KOPT-K1 (cell line): Measurements from ENCODE around the gene USP5.
"Not testable (repeated sequence)": the region's sequence is repeated elsewhere in the genome, so short reads cannot be mapped to it uniquely, and the experiment has no call there.

Source experiments
- H3K27ac ChIP-seq: fragments of 200-600 bp; sonication (generic); 2 replicates; pipeline ENCODE4 v1.5.1; 2016; ENCODE audit warnings: antibody characterized with exemption, mild to moderate bottlenecking, low read depth, low read length; ENCODE audit not compliant: poor library complexity, severe bottlenecking
- H3K36me3 ChIP-seq: fragments of 200-600 bp; sonication (generic); 2 replicates; pipeline ENCODE4 v1.5.1; 2017; ENCODE audit warnings: antibody characterized with exemption, mild to moderate bottlenecking, low read length, moderate library complexity; ENCODE audit not compliant: insufficient read depth
- H3K9me3 ChIP-seq: fragments of 200-600 bp; sonication (generic); 2 replicates; pipeline ENCODE4 v1.5.1; 2017; ENCODE audit warnings: antibody characterized with exemption, low read length, mild to moderate bottlenecking; ENCODE audit not compliant: insufficient read depth, poor library complexity, severe bottlenecking

USP5 gene

GRCh38 chr12:6874015-6874368, 22.0 kb downstream of the USP5 start:
- Histone ChIP-seq H3K36me3 (peaks cover 52% of the 10 kb centered on the region), H3K27ac (peak overlapping the region; percentile 91)
- not testable (repeated sequence) for H3K9me3 ChIP-seq

GRCh38 chr12:6879824-6880223, 27.9 kb downstream of the USP5 start:
- not testable (repeated sequence) for H3K27ac ChIP-seq, H3K9me3 ChIP-seq
- H3K36me3 ChIP-seq = peaks cover 34% of the 10 kb centered on the region; the same call in 1 of the 2 replicates

DNA sequence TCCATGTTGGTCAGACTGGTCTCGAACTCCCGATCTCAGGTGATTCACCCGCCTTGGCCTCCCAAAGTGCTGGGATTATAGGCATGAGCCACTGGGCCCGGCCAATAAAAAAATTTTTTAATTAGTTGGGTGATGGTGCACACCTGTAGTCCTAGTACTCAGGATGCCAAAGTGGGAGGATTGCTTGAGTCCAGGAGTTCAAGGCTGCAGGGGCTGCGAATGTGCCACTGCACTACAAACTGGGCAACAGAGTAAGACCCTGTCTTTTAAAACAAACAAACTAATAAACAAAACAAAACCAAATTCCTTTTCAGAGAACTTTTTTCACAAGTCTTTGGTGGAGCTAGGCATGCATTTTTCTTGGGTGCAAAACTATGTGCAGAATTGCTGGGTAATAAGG, 31.3 kb downstream of the USP5 start:
- Histone ChIP-seq H3K36me3 (peaks cover 18% of the 10 kb centered on the region; the same call in 1 of the 2 replicates), H3K9me3 (no peaks in the 10 kb centered on the region), H3K27ac (no peak overlapping the region)

GRCh38 chr12:6883683-6884082, 31.7 kb downstream of the USP5 start:
- H3K36me3 ChIP-seq = peaks cover 18% of the 10 kb centered on the region; the same call in 1 of the 2 replicates
- H3K27ac ChIP-seq = no peak overlapping the region

DNA sequence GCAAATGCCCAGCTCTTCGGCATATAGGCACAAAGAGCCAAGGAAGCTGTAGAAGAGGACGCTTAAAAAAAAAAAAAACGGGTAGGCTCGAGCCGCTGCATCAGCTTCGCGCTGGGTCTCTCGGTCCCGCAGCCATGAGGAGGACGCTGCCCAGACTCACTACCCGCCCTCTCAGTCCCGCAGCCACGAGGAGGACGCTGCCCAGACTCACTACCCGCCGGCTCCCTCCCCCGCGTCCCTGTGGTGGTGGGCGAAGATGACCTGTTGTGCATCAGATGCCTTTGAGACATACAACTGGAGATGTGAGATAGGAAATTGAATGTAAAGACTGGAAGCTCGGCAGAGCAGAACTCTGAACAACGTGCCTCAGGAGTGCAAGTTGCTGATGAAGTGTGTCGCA, 32.6 kb downstream of the USP5 start:
- no peak overlapping the region for H3K27ac ChIP-seq
- no peaks in the 10 kb centered on the region for H3K9me3 ChIP-seq
- peaks cover 18% of the 10 kb centered on the region; the same call in 1 of the 2 replicates for H3K36me3 ChIP-seq

More at GRCh38 chr12:6883683-6884082, 31.7 kb downstream of the USP5 start:
- H3K9me3 ChIP-seq = no peaks in the 10 kb centered on the region

DNA sequence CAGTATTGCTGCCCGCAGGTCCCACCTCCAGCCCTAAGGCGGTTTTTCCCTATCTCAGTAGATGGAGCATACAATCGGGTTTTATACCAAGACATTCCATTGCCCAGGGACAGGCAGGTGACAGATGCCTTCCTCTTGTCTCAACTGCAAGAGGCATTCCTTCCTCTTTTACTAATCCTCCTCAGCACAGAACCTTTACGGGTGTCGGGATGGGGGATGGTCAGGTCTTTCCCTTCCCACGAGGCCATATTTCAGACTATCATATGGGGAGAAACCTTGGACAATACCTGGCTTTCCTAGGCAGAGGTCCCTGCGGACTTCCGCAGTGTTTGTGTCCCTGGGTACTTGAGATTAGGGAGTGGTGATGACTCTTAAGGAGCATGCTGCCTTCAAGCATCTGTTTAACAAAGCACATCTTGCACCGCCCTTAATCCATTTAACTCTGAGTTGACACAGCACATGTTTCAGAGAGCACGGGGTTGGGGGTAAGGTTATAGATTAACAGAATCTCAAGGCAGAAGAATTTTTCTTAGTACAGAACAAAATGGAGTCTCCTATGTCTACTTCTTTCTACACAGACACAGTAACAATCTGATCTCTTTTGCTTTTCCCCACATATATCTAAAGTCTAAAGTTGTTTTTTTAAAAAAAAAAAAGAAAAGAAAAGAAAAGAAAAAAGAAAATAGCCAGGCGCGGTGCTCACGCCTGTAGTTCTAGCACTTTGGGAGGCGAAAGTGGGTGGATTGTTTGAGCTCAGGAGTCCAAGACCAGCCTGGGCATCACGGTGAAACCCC, 34.5 kb downstream of the USP5 start:
- H3K27ac ChIP-seq = not testable (repeated sequence)
- H3K36me3 ChIP-seq = peaks cover 18% of the 10 kb centered on the region; the same call in 1 of the 2 replicates

DNA sequence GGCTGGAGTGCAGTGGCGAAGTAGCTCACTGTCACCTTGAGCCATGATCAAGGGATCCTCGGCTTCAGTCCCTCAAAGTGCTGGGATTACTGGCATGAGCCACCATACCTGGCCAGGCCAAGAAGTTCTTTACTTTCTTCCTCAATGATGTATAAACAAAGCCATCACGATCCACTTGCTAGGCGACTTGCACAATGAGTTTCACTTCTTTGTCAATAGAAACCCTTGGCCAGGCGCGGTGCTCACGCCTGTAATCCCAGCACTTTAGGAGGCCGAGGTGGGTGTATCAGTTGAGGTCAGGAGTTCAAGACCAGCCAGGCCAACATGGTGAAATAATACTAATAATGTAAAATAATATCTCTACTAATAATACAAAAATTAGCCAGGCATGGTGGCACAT, 35.5 kb downstream of the USP5 start:
- H3K9me3 ChIP-seq = no peaks in the 10 kb centered on the region
- peaks cover 18% of the 10 kb centered on the region; the same call in 1 of the 2 replicates for H3K36me3 ChIP-seq
- no peak overlapping the region for H3K27ac ChIP-seq

More for the DNA sequence above, 34.5 kb downstream of the USP5 start:
- H3K9me3 ChIP-seq = not testable (repeated sequence)

GRCh38 chr12:6888360-6888759, 36.4 kb downstream of the USP5 start:
- H3K9me3 ChIP-seq = no peaks in the 10 kb centered on the region
- no peak overlapping the region for H3K27ac ChIP-seq
- peaks cover 18% of the 10 kb centered on the region; the same call in 1 of the 2 replicates for H3K36me3 ChIP-seq

DNA sequence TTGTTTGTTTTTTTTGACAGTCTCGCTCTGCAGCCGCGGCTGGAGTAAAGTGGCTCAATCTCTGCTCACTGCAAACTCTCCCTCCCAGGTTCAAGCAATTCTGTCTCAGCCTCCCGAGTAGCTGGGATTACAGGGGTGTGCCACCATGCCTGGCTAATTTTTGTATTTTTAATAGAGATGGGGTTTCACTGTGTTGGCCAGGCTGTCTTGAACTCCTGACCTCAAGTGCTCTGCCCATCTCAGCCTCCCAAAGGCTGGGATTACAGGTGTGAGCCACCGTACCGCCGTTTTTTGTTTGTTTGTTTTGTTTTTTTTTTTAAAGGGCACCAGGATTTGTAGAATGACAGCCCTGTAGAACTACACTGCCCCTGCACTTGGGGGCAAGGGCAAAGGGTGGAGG, 36.8 kb downstream of the USP5 start:
- not testable (repeated sequence) for H3K27ac ChIP-seq, H3K9me3 ChIP-seq
- H3K36me3 ChIP-seq = peaks cover 14% of the 10 kb centered on the region; the same call in 1 of the 2 replicates

DNA sequence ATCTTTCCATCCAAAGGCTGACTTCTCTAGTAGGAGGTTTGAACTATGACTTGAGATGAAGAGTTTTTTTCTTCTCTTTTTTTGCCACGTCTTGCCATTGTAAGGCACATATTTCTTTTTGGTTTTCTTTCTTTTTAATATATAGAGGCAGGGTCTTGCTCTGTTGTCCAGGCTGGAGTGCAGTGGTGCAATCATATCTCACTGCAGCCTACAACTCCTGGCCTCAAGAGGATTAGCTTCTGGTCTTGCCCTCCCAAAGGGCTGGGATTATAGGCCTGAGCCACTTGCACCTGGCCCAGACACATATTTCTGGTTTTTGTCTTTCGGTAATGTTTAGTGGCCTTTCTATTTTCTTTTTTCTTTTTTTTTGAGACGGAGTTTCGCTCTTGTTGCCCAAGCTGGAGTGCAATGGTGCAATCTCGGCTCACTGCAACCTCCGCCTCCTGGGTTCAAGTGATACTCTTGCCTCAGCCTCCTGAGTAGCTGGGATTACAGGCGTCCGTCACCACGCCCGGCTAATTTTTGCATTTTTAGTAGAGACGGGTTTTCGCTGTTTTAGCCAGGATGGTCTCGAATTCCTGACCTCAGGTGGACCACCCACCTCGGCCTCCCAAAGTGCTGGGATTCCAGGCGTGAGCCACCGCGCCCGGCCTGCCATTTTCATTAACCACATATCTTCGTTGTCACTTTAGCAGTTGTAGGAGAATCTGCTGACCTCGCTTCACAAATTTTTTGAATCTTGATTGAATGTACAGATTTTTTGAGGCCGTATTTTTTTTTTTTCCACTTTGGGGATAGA, 38.0 kb downstream of the USP5 start:
- H3K9me3 ChIP-seq, H3K36me3 ChIP-seq: not testable (repeated sequence)
- peak overlapping the region; percentile 94 for H3K27ac ChIP-seq

- Histone ChIP-seq H3K36me3 (no peaks in the 10 kb centered on the region), H3K9me3 (no peaks in the 10 kb centered on the region), H3K27ac (peak overlapping the region; percentile 94)
Observed at GRCh38 chr12:6890789-6891645, 39.1 kb downstream of the USP5 start.

DNA sequence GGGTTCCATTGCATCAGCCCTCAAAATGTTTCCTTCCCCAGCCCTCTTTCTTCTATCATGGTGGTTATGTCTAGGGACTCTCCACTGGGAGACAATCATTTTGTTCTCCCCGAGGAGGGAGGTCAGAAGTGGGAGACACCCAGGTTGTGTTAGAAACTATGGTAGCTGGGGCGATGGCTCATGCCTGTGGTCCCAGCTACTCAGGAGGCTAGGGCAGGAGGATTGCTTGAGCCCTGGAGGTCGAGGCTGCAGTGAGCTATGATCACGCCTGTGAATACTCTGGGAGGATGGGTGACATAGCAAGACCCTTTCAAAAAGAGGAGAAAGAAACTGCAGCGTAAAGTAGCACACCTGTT, 39.7 kb downstream of the USP5 start:
- H3K27ac ChIP-seq = peak overlapping the region; percentile 94

GRCh38 chr12:6892683-6893082, 40.7 kb downstream of the USP5 start:
- H3K27ac ChIP-seq = not testable (repeated sequence)

More for the DNA sequence above, 39.7 kb downstream of the USP5 start:
- Histone ChIP-seq H3K9me3 (no peaks in the 10 kb centered on the region), H3K36me3 (no peaks in the 10 kb centered on the region)

DNA sequence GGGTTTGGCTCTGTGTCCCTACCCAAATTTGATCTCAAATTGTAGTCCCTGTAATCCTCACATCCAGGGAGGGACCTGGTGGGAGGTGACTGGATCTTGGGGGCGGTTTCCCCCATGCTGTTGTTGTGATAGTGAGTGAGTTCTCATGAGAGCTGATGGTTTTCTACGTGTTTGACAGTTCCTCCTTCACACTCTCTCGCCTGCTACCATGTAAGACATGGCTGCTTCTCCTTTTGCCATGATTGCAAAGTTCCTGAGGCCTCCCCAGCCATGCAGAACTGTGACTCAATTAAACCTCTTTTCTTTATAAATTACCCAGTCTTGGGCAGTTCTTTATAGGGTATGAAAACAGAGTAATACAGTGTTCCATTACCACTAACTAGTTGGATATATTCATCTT, 42.4 kb downstream of the USP5 start:
- no peaks in the 10 kb centered on the region for H3K36me3 ChIP-seq
- no peaks in the 10 kb centered on the region for H3K9me3 ChIP-seq
- H3K27ac ChIP-seq = no peak overlapping the region

More at GRCh38 chr12:6892683-6893082, 40.7 kb downstream of the USP5 start:
- H3K9me3 ChIP-seq, H3K36me3 ChIP-seq: not testable (repeated sequence)
